Keratinocyte (primary cell): ENCODE results near the gene MYOM1. TPM values are rescaled to one million over a fixed set of nuclear protein-coding genes. Genes with fewer than 3 reads are reported as not detected.

ENCODE experiments used
- DNase-seq: peaks from one replicate; pipeline ENCODE4 v3.0.0-alpha.2; 2011; ENCODE audit warnings: low read depth, missing footprints, low spot score
- FAIRE-seq: peaks from 2 replicates; lab custom pipeline; 2011; peaks lifted over from hg19 to GRCh38; lab: Jason Lieb, UNC
- H2AFZ ChIP-seq: 2 replicates; pipeline ENCODE4 v1.6.0; 2012; ENCODE audit warnings: low read length, control low read depth, inconsistent platforms; ENCODE audit not compliant: control insufficient read depth
- H3K27ac ChIP-seq: 2 replicates; pipeline ENCODE4 v1.5.1; 2011; ENCODE audit warnings: low read length; ENCODE audit not compliant: control insufficient read depth, insufficient read depth
- H3K27me3 ChIP-seq: 3 replicates; pipeline ENCODE4 v1.6.0; 2011; ENCODE audit warnings: low read length; ENCODE audit not compliant: control insufficient read depth, insufficient read depth; ENCODE audit errors: extremely low read depth
- H3K36me3 ChIP-seq, 2 experiments: 2 replicates in 1 of 2; 3 replicates in 1 of 2; pipeline ENCODE4 v1.5.1; 2011; ENCODE audit warnings: low read length in 2 of 2, mild to moderate bottlenecking in 1 of 2; ENCODE audit not compliant: control insufficient read depth in 2 of 2, insufficient read depth in 2 of 2; ENCODE audit errors: extremely low read depth in 1 of 2
- H3K4me1 ChIP-seq: 3 replicates; pipeline ENCODE4 v1.5.1; 2011; ENCODE audit warnings: low read length; ENCODE audit not compliant: control insufficient read depth, insufficient read depth; ENCODE audit errors: extremely low read depth
- H3K4me2 ChIP-seq: 3 replicates; pipeline ENCODE4 v1.6.0; 2011; ENCODE audit warnings: low read depth, low read length; ENCODE audit not compliant: control insufficient read depth, insufficient read depth; ENCODE audit errors: extremely low read depth
- H3K4me3 ChIP-seq, 3 experiments: fragments of 200-600 bp in 1 of 3; sonication (generic) in 1 of 3; 2 replicates in 2 of 3; 3 replicates in 1 of 3; pipeline ENCODE4 v1.5.1; 2011 to 2016; ENCODE audit warnings: low read length in 3 of 3, mild to moderate bottlenecking in 3 of 3, control low read depth in 2 of 3, inconsistent platforms in 1 of 3, low read depth in 1 of 3, mixed read lengths in 1 of 3, mixed run types in 1 of 3, moderate library complexity in 1 of 3; ENCODE audit not compliant: control insufficient read depth in 2 of 3, insufficient read depth in 2 of 3; ENCODE audit errors: extremely low read depth in 1 of 3
- H3K79me2 ChIP-seq: 2 replicates; pipeline ENCODE4 v1.6.0; 2012; ENCODE audit warnings: low read length; ENCODE audit not compliant: control insufficient read depth, insufficient read depth
- H3K9ac ChIP-seq: 3 replicates; pipeline ENCODE4 v1.6.0; 2011; ENCODE audit warnings: low read length; ENCODE audit not compliant: control insufficient read depth, insufficient read depth; ENCODE audit errors: extremely low read depth
- H3K9me1 ChIP-seq: 3 replicates; pipeline ENCODE4 v1.6.0; 2011; ENCODE audit warnings: low read length; ENCODE audit not compliant: control insufficient read depth, insufficient read depth; ENCODE audit errors: extremely low read depth
- H3K9me3 ChIP-seq: 2 replicates; pipeline ENCODE4 v1.5.1; 2012; ENCODE audit warnings: low read depth, low read length; ENCODE audit not compliant: control insufficient read depth
- H4K20me1 ChIP-seq: 3 replicates; pipeline ENCODE4 v1.6.0; 2011; ENCODE audit warnings: low read length; ENCODE audit not compliant: control insufficient read depth, insufficient read depth; ENCODE audit errors: extremely low read depth
- CTCF ChIP-seq, 3 experiments: IDR thresholded peaks in 1 of 3; conservative IDR thresholded peaks in 1 of 3; optimal IDR thresholded peaks in 1 of 3; 2 replicates in 2 of 3; 3 replicates in 1 of 3; pipeline versions ENCODE3 to v1.5.1; 2011; ENCODE audit warnings: low read length in 3 of 3, mild to moderate bottlenecking in 3 of 3, moderate library complexity in 2 of 3, control low read depth in 1 of 3, inconsistent platforms in 1 of 3; ENCODE audit not compliant: insufficient read depth in 2 of 3; ENCODE audit errors: extremely low read depth in 1 of 3
- EZH2 ChIP-seq: IDR thresholded peaks from one replicate; pipeline ENCODE4 v1.6.1; 2012; ENCODE audit warnings: inconsistent platforms, mild to moderate bottlenecking, low read length, moderate library complexity
- dilution Hi-C: fragments of 300-500 bp; cut with MboI; formaldehyde crosslinking; loops from one replicate; pipeline ENCODE4 v1.7.0; 2020; ENCODE audit warnings: low sequenced_read_pairs; ENCODE audit not compliant: extremely low pct_ligation_motif_present
- polyA plus RNA-seq, 5 experiments: library from polyadenylated mRNA; depleted of rRNA in 3 of 5; stranded (reverse) in 3 of 5; stranded (forward) in 1 of 5; unstranded in 1 of 5; fragments of >200 nt; gene quantifications; 1 replicate in 1 of 5; 2 replicates in 3 of 5; 3 replicates in 1 of 5; pipeline versions ENCODE4 v1.2.1 to v1.2.3, GENCODE V29; 2011 to 2012; ENCODE audit warnings: missing spikeins in 2 of 5, low read depth in 1 of 5, low replicate concordance in 1 of 5

The MYOM1 gene
- polyA plus RNA-seq, 1 donor (not counting 4 experiments of a cell fraction or from before 2014, with no cell fraction given), result 0.03 TPM

GRCh38 chr18:3140342-3140741 lies 79.4 kb downstream of the MYOM1 start:
- no peaks in the 10 kb centered on the region for H3K9me1 ChIP-seq
- TF ChIP-seq EZH2 (no peak), CTCF (optimal IDR thresholded peaks at IDR 0.05 in 1 of 3, IDR thresholded peaks at IDR 0.05 in 1 of 3, conservative IDR thresholded peaks at IDR 0.05 in 1 of 3; ENCODE audit: extremely low read depth in 1 of 3, insufficient read depth in 2 of 3, low read length in 3 of 3) (no peak)
- no peaks in the 10 kb centered on the region for H3K79me2 ChIP-seq
- no peak overlapping the region for H3K9ac ChIP-seq
- no peaks in the 10 kb centered on the region for H3K9me3 ChIP-seq
- no peak overlapping the region for H3K4me2 ChIP-seq
- H3K4me3 ChIP-seq, result no peak overlapping the region
- H3K27me3 ChIP-seq, result no peaks in the 10 kb centered on the region
- DNase-seq, result no peak
- no peak overlapping the region for H2AFZ ChIP-seq
- H3K27ac ChIP-seq, result no peak overlapping the region
- FAIRE-seq, result no peak
- no peaks in the 10 kb centered on the region for H3K4me1 ChIP-seq
- no peaks in the 10 kb centered on the region for H3K36me3 ChIP-seq
- H4K20me1 ChIP-seq, result no peaks in the 10 kb centered on the region
- dilution Hi-C loops, result no loop called here

GRCh38 chr18:3139406-3139805 lies 80.4 kb downstream of the MYOM1 start:
- H3K4me3 ChIP-seq, result no peak overlapping the region
- DNase-seq, result no peak
- H3K36me3 ChIP-seq, result no peaks in the 10 kb centered on the region
- no peaks in the 10 kb centered on the region for H3K27me3 ChIP-seq
- no peak overlapping the region for H2AFZ ChIP-seq
- TF ChIP-seq EZH2, result no peak
- TF ChIP-seq CTCF (optimal IDR thresholded peaks at IDR 0.05 in 1 of 3, IDR thresholded peaks at IDR 0.05 in 1 of 3, conservative IDR thresholded peaks at IDR 0.05 in 1 of 3; ENCODE audit: extremely low read depth in 1 of 3, insufficient read depth in 2 of 3, low read length in 3 of 3), result no peak
- dilution Hi-C loops, result no loop called here
- no peak for FAIRE-seq
- H3K9me1 ChIP-seq, result no peaks in the 10 kb centered on the region
- no peaks in the 10 kb centered on the region for H3K4me1 ChIP-seq
- H3K9ac ChIP-seq, result no peak overlapping the region
- no peaks in the 10 kb centered on the region for H4K20me1 ChIP-seq
- no peak overlapping the region for H3K4me2 ChIP-seq
- no peaks in the 10 kb centered on the region for H3K79me2 ChIP-seq
- H3K9me3 ChIP-seq, result no peaks in the 10 kb centered on the region
- no peak overlapping the region for H3K27ac ChIP-seq
